ENCODE measurements around the gene CDH5. TPM values are rescaled to one million over a fixed set of nuclear protein-coding genes. Genes with fewer than 3 reads are reported as not detected.

The CDH5 gene
- total and polyA plus RNA-seq, 2 of the 8 experiments (the other 6 are each of a cell fraction or from before 2014, with no cell fraction given), result 0.32 TPM

GRCh38 chr16:66369055-66369592 is 2.6 kb downstream of the CDH5 start:
- Histone ChIP-seq H2BK15ac (ENCODE audit: low read length) (no peak overlapping the region), H4K91ac (replicated peaks; ENCODE audit: insufficient read length, low read length) (peak overlapping the region; percentile 32), H2BK120ac (replicated peaks; ENCODE audit: low read depth, low read length) (no peak overlapping the region), H4K20me1 (replicated peaks in 1 of 2; ENCODE audit: control insufficient read depth in 1 of 2, insufficient read depth in 2 of 2, low read length in 2 of 2) (no peaks in the 10 kb centered on the region), H3K23ac (ENCODE audit: insufficient read length) (no peak overlapping the region), H3K79me2 (ENCODE audit: control insufficient read depth in 1 of 2, insufficient read depth in 2 of 2, low read length in 2 of 2) (no peaks in the 10 kb centered on the region), H3K4ac (replicated peaks; ENCODE audit: insufficient read length, low read depth, low read length) (peak overlapping the region; percentile 11), H3K4me1 (replicated peaks in 1 of 4; ENCODE audit: control insufficient read depth in 3 of 4, insufficient read depth in 4 of 4, low read length in 3 of 4) (peaks cover 2 to 17% (median 11%) of the 10 kb centered on the region in 4 experiments), H3K27me3 (replicated peaks in 1 of 4; ENCODE audit: control insufficient read depth in 3 of 4, extremely low read depth in 1 of 4, insufficient read depth in 3 of 4, low read length in 3 of 4) (no peaks in the 10 kb centered on the region), H3K23me2 (ENCODE audit: low read depth, low read length) (no peaks in the 10 kb centered on the region), H2BK12ac (ENCODE audit: low read depth, low read length) (peak overlapping the region; percentile 96; the same call in 1 of the 2 replicates), H3K79me1 (ENCODE audit: low read depth, low read length) (no peaks in the 10 kb centered on the region), H4K5ac (ENCODE audit: insufficient read length, low read depth, low read length) (no peak overlapping the region), H3K9me3 (ENCODE audit: insufficient read depth in 2 of 2, low read depth in 1 of 2, low read length in 1 of 2) (no peaks in the 10 kb centered on the region), H2AFZ (ENCODE audit: low read length) (no peak overlapping the region), H3K36me3 (ENCODE audit: control insufficient read depth in 2 of 4, insufficient read depth in 4 of 4, low read length in 3 of 4) (no peaks in the 10 kb centered on the region), H3K27ac (ENCODE audit: low read depth, low read length) (no peak overlapping the region), H2BK5ac (ENCODE audit: low read depth, low read length) (peak overlapping the region; percentile 88; the same call in 1 of the 2 replicates), H3K4me3 (ENCODE audit: extremely low read depth in 1 of 4, insufficient read depth in 2 of 4, low read depth in 3 of 4, low read length in 4 of 4) (no peak overlapping the region), H4K8ac (ENCODE audit: extremely low read depth, insufficient read depth, low read length) (no peak overlapping the region), H3K4me2 (ENCODE audit: insufficient read depth in 1 of 2, low read depth in 2 of 2, low read length in 2 of 2) (no peak overlapping the region), H2AK5ac (ENCODE audit: low read depth, low read length) (no peak overlapping the region; the same call in 1 of the 2 replicates), H3K14ac (ENCODE audit: insufficient read length) (no peak overlapping the region), H3K18ac (ENCODE audit: extremely low read depth, low read length) (no peak overlapping the region), H3K9ac (replicated peaks in 1 of 4; ENCODE audit: extremely low read depth in 1 of 4, low read depth in 3 of 4, low read length in 3 of 4) (no peak overlapping the region), H3K56ac (replicated peaks; ENCODE audit: insufficient read length, low read depth, low read length) (no peak overlapping the region), H2BK20ac (ENCODE audit: low read length) (peak overlapping the region; percentile 36; the same call in 1 of the 2 replicates)
- DNase-seq (ENCODE audit: low read depth in 1 of 2, low spot score in 2 of 2), result no peak
- FAIRE-seq, result no peak
- 89% methylated on average over 5 of the region's 5 CpGs; no CpG with 5 or more reads in 1 of the 2 experiments for WGBS, 2 experiments (ENCODE audit: extremely low coverage in 1 of 2, insufficient coverage in 1 of 2, insufficient read length in 1 of 2, insufficient replicate concordance in 2 of 2, low coverage in 1 of 2, low lambda C conversion rate in 2 of 2, missing lambda C conversion rate in 1 of 2)
- POLR2A ChIA-PET (ENCODE audit: partially characterized antibody), result interaction anchor here (1.1 kb wide), 1 partner anchor 30 kb away, joined by 4 read pairs; no protein-coding TSS in a partner anchor
- CTCF ChIA-PET (ENCODE audit: partially characterized antibody), result interaction anchor here (0.8 to 8.6 kb wide), 7 partner anchors 12 to 114 kb away, joined by 3 to 106 read pairs (median 4); no protein-coding TSS in a partner anchor
- TF ChIP-seq TCF12 (IDR thresholded peaks at IDR 0.05; ENCODE audit: low read depth, low read length) (no peak), TAF1 (IDR thresholded peaks at IDR 0.05; ENCODE audit: low read depth, low read length) (no peak), GTF2F1 (IDR thresholded peaks at IDR 0.05; ENCODE audit: borderline replicate concordance, low read depth, low read length) (no peak), CEBPB (IDR thresholded peaks at IDR 0.05; ENCODE audit: low read depth, low read length) (no peak), CTCF (IDR thresholded peaks at IDR 0.05; ENCODE audit: control extremely low read depth in 1 of 3, insufficient read depth in 1 of 3, low read depth in 1 of 3, low read length in 3 of 3) (no peak), ASH2L (IDR thresholded peaks at IDR 0.05; ENCODE audit: low read length) (no peak), NANOG (IDR thresholded peaks at IDR 0.05; ENCODE audit: insufficient read depth, low read depth, low read length, poor library complexity, severe bottlenecking) (no peak), CREB1 (IDR thresholded peaks at IDR 0.05) (no peak), MAFK (IDR thresholded peaks at IDR 0.05; ENCODE audit: low read depth, low read length) (no peak), BRCA1 (IDR thresholded peaks at IDR 0.05; ENCODE audit: low read depth, low read length) (no peak), POU5F1 (IDR thresholded peaks at IDR 0.05; ENCODE audit: low read depth, low read length) (no peak), GABPA (IDR thresholded peaks at IDR 0.05; ENCODE audit: borderline replicate concordance, insufficient read depth, low read length) (no peak)
